Lower leg skin (tissue), 3 donors: ENCODE data around the gene LIPC.

ENCODE experiments used
- POLR2A ChIP-seq, 2 donors: fragments of 450-650 bp; IDR thresholded peaks; one replicate each; pipeline ENCODE4 v1.6.1; 2016 to 2017; ENCODE audit warnings: antibody characterized with exemption in 2 of 2, mild to moderate bottlenecking in 1 of 2, moderate library complexity in 1 of 2
- TF ChIP-seq, protein P1 (sequence below), 3 donors: fragments of 450-650 bp; IDR thresholded peaks; one replicate each; pipeline ENCODE4 v1.5.1; 2016; ENCODE audit warnings: antibody characterized with exemption in 3 of 3, mild to moderate bottlenecking in 3 of 3, moderate library complexity in 2 of 3

GRCh38 chr15:58404020-58404419 is 27.8 kb upstream of the LIPC start:
- TF ChIP-seq, protein P1, sequence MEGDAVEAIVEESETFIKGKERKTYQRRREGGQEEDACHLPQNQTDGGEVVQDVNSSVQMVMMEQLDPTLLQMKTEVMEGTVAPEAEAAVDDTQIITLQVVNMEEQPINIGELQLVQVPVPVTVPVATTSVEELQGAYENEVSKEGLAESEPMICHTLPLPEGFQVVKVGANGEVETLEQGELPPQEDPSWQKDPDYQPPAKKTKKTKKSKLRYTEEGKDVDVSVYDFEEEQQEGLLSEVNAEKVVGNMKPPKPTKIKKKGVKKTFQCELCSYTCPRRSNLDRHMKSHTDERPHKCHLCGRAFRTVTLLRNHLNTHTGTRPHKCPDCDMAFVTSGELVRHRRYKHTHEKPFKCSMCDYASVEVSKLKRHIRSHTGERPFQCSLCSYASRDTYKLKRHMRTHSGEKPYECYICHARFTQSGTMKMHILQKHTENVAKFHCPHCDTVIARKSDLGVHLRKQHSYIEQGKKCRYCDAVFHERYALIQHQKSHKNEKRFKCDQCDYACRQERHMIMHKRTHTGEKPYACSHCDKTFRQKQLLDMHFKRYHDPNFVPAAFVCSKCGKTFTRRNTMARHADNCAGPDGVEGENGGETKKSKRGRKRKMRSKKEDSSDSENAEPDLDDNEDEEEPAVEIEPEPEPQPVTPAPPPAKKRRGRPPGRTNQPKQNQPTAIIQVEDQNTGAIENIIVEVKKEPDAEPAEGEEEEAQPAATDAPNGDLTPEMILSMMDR (IDR thresholded peaks at IDR 0.05), result no peak
- TF ChIP-seq POLR2A (IDR thresholded peaks at IDR 0.05), result no peak
